Smooth muscle cell (in vitro differentiated cells): Measurements from ENCODE around the gene PAFAH1B1. TPM values are rescaled to one million over a fixed set of nuclear protein-coding genes. Genes with fewer than 3 reads are reported as not detected.
"Not testable (repeated sequence)": the region's sequence is repeated elsewhere in the genome, so short reads cannot be mapped to it uniquely, and the experiment has no call there.

Experiments
- DNase-seq: peaks from one replicate; lab custom pipeline; 2025; ENCODE audit not compliant: unreplicated experiment; lab: John Stamatoyannopoulos, UW
- H2AFZ ChIP-seq: fragments of 200-600 bp; sonication (generic); 2 replicates; pipeline ENCODE4 v1.6.0; 2016; ENCODE audit warnings: antibody characterized with exemption, low read depth, mild to moderate bottlenecking
- H3F3A ChIP-seq: fragments of 200-600 bp; sonication (generic); 2 replicates; pipeline ENCODE4 v1.6.0; 2017; ENCODE audit warnings: antibody characterized with exemption, low read depth
- H3K27ac ChIP-seq: fragments of 200-600 bp; sonication (generic); 2 replicates; pipeline ENCODE4 v1.5.1; 2016; ENCODE audit warnings: low read depth, mild to moderate bottlenecking
- H3K27me3 ChIP-seq: fragments of 200-600 bp; sonication (generic); 2 replicates; pipeline ENCODE4 v1.6.1; 2016; ENCODE audit warnings: low read depth, mild to moderate bottlenecking
- H3K36me3 ChIP-seq: fragments of 200-600 bp; sonication (generic); 2 replicates; pipeline ENCODE4 v1.5.1; 2016; ENCODE audit warnings: low read depth
- H3K4me1 ChIP-seq: fragments of 200-600 bp; sonication (generic); 2 replicates; pipeline ENCODE4 v1.5.1; 2016; ENCODE audit warnings: low read depth
- H3K4me2 ChIP-seq: fragments of 200-600 bp; sonication (generic); 2 replicates; pipeline ENCODE4 v1.6.0; 2016; ENCODE audit warnings: mild to moderate bottlenecking
- H3K4me3 ChIP-seq: fragments of 200-600 bp; sonication (generic); 2 replicates; pipeline ENCODE4 v1.5.1; 2016; ENCODE audit warnings: mild to moderate bottlenecking
- H3K79me2 ChIP-seq: fragments of 200-600 bp; sonication (generic); 2 replicates; pipeline ENCODE4 v1.6.0; 2016; ENCODE audit warnings: low read depth, mild to moderate bottlenecking
- H3K9ac ChIP-seq: fragments of 200-600 bp; sonication (generic); 2 replicates; pipeline ENCODE4 v1.6.0; 2016; ENCODE audit warnings: low read depth
- H3K9me3 ChIP-seq: fragments of 200-600 bp; sonication (generic); replicated peaks from 2 replicates; pipeline ENCODE4 v1.5.1; 2016; ENCODE audit warnings: low read depth
- H4K20me1 ChIP-seq: fragments of 200-600 bp; sonication (generic); 2 replicates; pipeline ENCODE4 v1.6.0; 2016; ENCODE audit warnings: low read depth
- CTCF ChIP-seq: fragments of 200-600 bp; sonication (generic); IDR thresholded peaks from 2 replicates; pipeline ENCODE4 v1.5.1; 2017; ENCODE audit warnings: borderline replicate concordance, mild to moderate bottlenecking, antibody characterized with exemption; ENCODE audit not compliant: insufficient read depth, poor library complexity, severe bottlenecking
- WGBS: methylation state at CpG from one replicate; pipeline ENCODE4 v1.1.7; 2016; ENCODE audit warnings: low lambda C conversion rate; 5-methylcytosine and 5-hydroxymethylcytosine counted together
- polyA plus RNA-seq: library from polyadenylated mRNA; unstranded; fragments of >200 nt; fragmentation: Nextera tagmentation; extraction: Ambion mirVana; gene quantifications from 2 replicates; pipeline ENCODE4 v1.2.1, GENCODE V29; 2016
- total RNA-seq: library from RNA; depleted of rRNA; stranded (reverse); fragments of >200 nt; gene quantifications from 2 replicates; pipeline ENCODE4 v1.2.3, GENCODE V29; 2014

Gene PAFAH1B1
- total and polyA plus RNA-seq, 2 experiments from 2014 or later = 105 to 127 TPM

- no peak overlapping the region for H3K9ac ChIP-seq
- no peak overlapping the region for H3K4me3 ChIP-seq
- no peak overlapping the region for H3K4me2 ChIP-seq
- no peaks in the 10 kb centered on the region for H3K9me3 ChIP-seq
- TF ChIP-seq CTCF = no peak
- H2AFZ ChIP-seq = no peak overlapping the region
- no peaks in the 10 kb centered on the region for H3K4me1 ChIP-seq
- DNase-seq = no peak
- no peaks in the 10 kb centered on the region for H4K20me1 ChIP-seq
- H3K36me3 ChIP-seq = peaks cover 5% of the 10 kb centered on the region
- no peak overlapping the region for H3K27ac ChIP-seq
- no peaks in the 10 kb centered on the region for H3F3A ChIP-seq
- WGBS = 99% methylated on average over 22 of the region's 28 CpGs
- no peaks in the 10 kb centered on the region for H3K79me2 ChIP-seq
- H3K27me3 ChIP-seq = no peaks in the 10 kb centered on the region
These were observed 101.9 kb downstream of the PAFAH1B1 start for GRCh38 chr17:2695243-2695960.

GRCh38 chr17:2695961-2696760, 102.7 kb downstream of the PAFAH1B1 start:
- Histone ChIP-seq H3K4me2 (no peak overlapping the region), H3K36me3 (peaks cover 5% of the 10 kb centered on the region), H2AFZ (no peak overlapping the region), H3F3A (no peaks in the 10 kb centered on the region), H3K4me1 (no peaks in the 10 kb centered on the region), H3K4me3 (no peak overlapping the region), H4K20me1 (no peaks in the 10 kb centered on the region), H3K27me3 (no peaks in the 10 kb centered on the region), H3K9me3 (no peaks in the 10 kb centered on the region), H3K9ac (no peak overlapping the region), H3K27ac (no peak overlapping the region), H3K79me2 (no peaks in the 10 kb centered on the region)
- no peak for TF ChIP-seq CTCF
- WGBS = 98% methylated on average over 25 of the region's 36 CpGs
- no peak for DNase-seq

- H3K9me3 ChIP-seq = no peaks in the 10 kb centered on the region
- no peak for DNase-seq
- H4K20me1 ChIP-seq = no peaks in the 10 kb centered on the region
- H3K4me3 ChIP-seq = no peak overlapping the region
- no peaks in the 10 kb centered on the region for H3K4me1 ChIP-seq
- H3K36me3 ChIP-seq = peaks cover 5% of the 10 kb centered on the region
- no peaks in the 10 kb centered on the region for H3K79me2 ChIP-seq
- no peak overlapping the region for H3K27ac ChIP-seq
- H3K4me2 ChIP-seq = no peak overlapping the region
- H2AFZ ChIP-seq = no peak overlapping the region
- 97% methylated on average over 37 of the region's 40 CpGs for WGBS
- H3K9ac ChIP-seq = no peak overlapping the region
- no peak for TF ChIP-seq CTCF
- no peaks in the 10 kb centered on the region for H3F3A ChIP-seq
- H3K27me3 ChIP-seq = no peaks in the 10 kb centered on the region
These were observed 104.2 kb downstream of the PAFAH1B1 start for GRCh38 chr17:2697611-2698162.

GRCh38 chr17:2699216-2699805, 105.9 kb downstream of the PAFAH1B1 start:
- 94% methylated on average over 18 of the region's 18 CpGs for WGBS
- H2AFZ ChIP-seq, H3K27me3 ChIP-seq, DNase-seq, H3K79me2 ChIP-seq, H3K36me3 ChIP-seq, H3K4me1 ChIP-seq, H3K4me2 ChIP-seq, H3K27ac ChIP-seq, H3K4me3 ChIP-seq, H3K9me3 ChIP-seq, H3K9ac ChIP-seq, H3F3A ChIP-seq, H4K20me1 ChIP-seq: not testable (repeated sequence)
